H1 (cell line): ENCODE measurements around the gene DTL. TPM values are rescaled to one million over a fixed set of nuclear protein-coding genes. Genes with fewer than 3 reads are reported as not detected.

Experiments used
- ASH2L ChIP-seq: fragments of 200-600, 300-600 bp; sonication (generic); IDR thresholded peaks from one replicate; pipeline ENCODE4 v1.7.1; 2017; ENCODE audit warnings: low read length
- HDAC2 ChIP-seq, 2 experiments: fragments of 300-600 bp in 1 of 2; sonication (generic) in 1 of 2; IDR thresholded peaks; 2 replicates each; pipeline ENCODE4 v1.6.1; 2011 to 2012; ENCODE audit warnings: low read depth in 2 of 2, low read length in 2 of 2, mild to moderate bottlenecking in 2 of 2, moderate library complexity in 2 of 2, borderline replicate concordance in 1 of 2, inconsistent platforms in 1 of 2
- SAP30 ChIP-seq: fragments of 300-600 bp; sonication (generic); IDR thresholded peaks from 2 replicates; pipeline ENCODE4 v1.7.1; 2012; ENCODE audit warnings: low read length, moderate library complexity, mild to moderate bottlenecking, inconsistent platforms; ENCODE audit not compliant: insufficient read depth, insufficient replicate concordance
- SP4 ChIP-seq: IDR thresholded peaks from 2 replicates; pipeline ENCODE4 v1.6.1; 2012; ENCODE audit warnings: low read length, inconsistent platforms
- polyA plus RNA-seq, 7 experiments: library from polyadenylated mRNA; depleted of rRNA in 3 of 7; stranded (reverse) in 5 of 7; unstranded in 2 of 7; fragments of >200 nt in 5 of 7; fragments of 200-250 nt in 2 of 7; gene quantifications; 1 replicate in 5 of 7; 2 replicates in 1 of 7; 4 replicates in 1 of 7; pipeline versions ENCODE4 v1.2.1 to v1.2.3, GENCODE V29; 2011 to 2013; ENCODE audit warnings: missing spikeins in 2 of 7, mixed read lengths in 2 of 7
- total RNA-seq: library from RNA; stranded (reverse); fragmentation: NEBNext Ultra II Directional; extraction: Animal tissue kit (Norgen Biotek cat#: 25700); gene quantifications from 2 replicates; pipeline ENCODE4 v1.2.1, GENCODE V29; 2021

Gene DTL
- total and polyA plus RNA-seq, 2 of the 8 experiments (the other 6 are each of a cell fraction or from before 2014, with no cell fraction given), result 36.0 to 46.9 TPM

GRCh38 chr1:212035835-212036605 is 472 bp downstream of the DTL start (continued):
- TF ChIP-seq SP4, result no peak
- TF ChIP-seq SAP30, result no peak
- TF ChIP-seq ASH2L, result peak; percentile 95
- TF ChIP-seq HDAC2 (IDR thresholded peaks at IDR 0.05; ENCODE audit: borderline replicate concordance in 1 of 2, low read depth in 2 of 2, low read length in 2 of 2), result 0 out of 4 replicates have a peak, but pooled peaks of 1 of the 2 experiments have one; percentile 62
